Liver (tissue), 9 donors: ENCODE data around the gene ACSF2. TPM values are rescaled to one million over a fixed set of nuclear protein-coding genes. Genes with fewer than 3 reads are reported as not detected.

ENCODE experiments used
- DNase-seq: peaks from one replicate; pipeline ENCODE4 v3.0.0-alpha.2; 2017; ENCODE audit warnings: low spot score
- H3K27ac ChIP-seq, 2 donors: one replicate each; pipeline ENCODE4 v1.7.0; 2013; ENCODE audit warnings: inconsistent platforms in 2 of 2, low read length in 2 of 2, control low read depth in 1 of 2, low read depth in 1 of 2, mild to moderate bottlenecking in 1 of 2
- H3K27me3 ChIP-seq, 4 donors: one replicate each; pipeline versions ENCODE4 v1.6.1 to v1.7.0; 2013; ENCODE audit warnings: low read length in 3 of 4, inconsistent platforms in 1 of 4, mild to moderate bottlenecking in 1 of 4, moderate library complexity in 1 of 4; ENCODE audit not compliant: control insufficient read depth in 4 of 4, insufficient read depth in 4 of 4
- H3K36me3 ChIP-seq, 4 donors: one replicate each; pipeline versions ENCODE4 v1.6.1 to v1.7.0; 2013; ENCODE audit warnings: low read length in 3 of 4, mild to moderate bottlenecking in 3 of 4, low read depth in 1 of 4, moderate library complexity in 1 of 4; ENCODE audit not compliant: control insufficient read depth in 4 of 4, insufficient read depth in 3 of 4
- H3K4me1 ChIP-seq, 4 donors: one replicate each; pipeline versions ENCODE4 v1.6.1 to v1.7.0; 2013; ENCODE audit warnings: low read length in 3 of 4, mild to moderate bottlenecking in 3 of 4, moderate library complexity in 1 of 4; ENCODE audit not compliant: control insufficient read depth in 4 of 4, insufficient read depth in 4 of 4
- H3K4me3 ChIP-seq, 3 donors: one replicate each; pipeline versions ENCODE4 v1.6.1 to v1.7.0; 2013; ENCODE audit warnings: low read length in 3 of 3, control low read depth in 1 of 3, low read depth in 1 of 3, mild to moderate bottlenecking in 1 of 3
- H3K9ac ChIP-seq, 2 donors: one replicate each; pipeline ENCODE4 v1.7.0; 2013; ENCODE audit warnings: low read length in 2 of 2, mild to moderate bottlenecking in 2 of 2, moderate library complexity in 2 of 2, control low read depth in 1 of 2, low read depth in 1 of 2
- H3K9me3 ChIP-seq, 4 donors: one replicate each; pipeline versions ENCODE4 v1.6.1 to v1.7.0; 2013; ENCODE audit warnings: low read length in 3 of 4; ENCODE audit not compliant: control insufficient read depth in 4 of 4
- EGR1 ChIP-seq, 2 donors: IDR thresholded peaks; 2 replicates each; pipeline ENCODE4 v1.6.1; 2016 to 2018; ENCODE audit warnings: antibody characterized with exemption in 2 of 2, low read depth in 2 of 2
- FOXA1 ChIP-seq: IDR thresholded peaks from 2 replicates; pipeline ENCODE4 v1.6.1; 2016; ENCODE audit warnings: antibody characterized with exemption
- FOXA2 ChIP-seq: IDR thresholded peaks from 2 replicates; pipeline ENCODE4 v1.6.1; 2016; ENCODE audit warnings: antibody characterized with exemption
- GABPA ChIP-seq, 2 donors: IDR thresholded peaks in 1 of 2; conservative IDR thresholded peaks in 1 of 2; 2 replicates each; pipeline ENCODE4 v1.6.1; 2016; ENCODE audit warnings: antibody characterized with exemption in 2 of 2, mild to moderate bottlenecking in 1 of 2, moderate library complexity in 1 of 2
- HNF4A ChIP-seq, 2 donors: conservative IDR thresholded peaks; 2 replicates each; pipeline ENCODE4 v1.6.1; 2016; ENCODE audit warnings: antibody characterized with exemption in 2 of 2, mild to moderate bottlenecking in 2 of 2
- HNF4G ChIP-seq: IDR thresholded peaks from 2 replicates; pipeline ENCODE4 v1.6.1; 2016; ENCODE audit warnings: antibody characterized with exemption
- JUND ChIP-seq, 2 donors: IDR thresholded peaks; 2 replicates each; pipeline ENCODE4 v1.6.1; 2016; ENCODE audit warnings: antibody characterized with exemption in 2 of 2
- NR2F2 ChIP-seq: IDR thresholded peaks from 2 replicates; pipeline ENCODE4 v1.6.1; 2016; ENCODE audit warnings: antibody characterized with exemption
- RAD21 ChIP-seq, 2 donors: IDR thresholded peaks; 2 replicates each; pipeline ENCODE4 v1.6.1; 2016; ENCODE audit warnings: antibody characterized with exemption in 2 of 2, mild to moderate bottlenecking in 2 of 2
- REST ChIP-seq: IDR thresholded peaks from 2 replicates; pipeline ENCODE4 v1.6.1; 2016; ENCODE audit warnings: antibody characterized with exemption, mild to moderate bottlenecking
- RXRA ChIP-seq, 2 donors: IDR thresholded peaks; 2 replicates each; pipeline ENCODE4 v1.6.1; 2017 to 2018; ENCODE audit warnings: antibody characterized with exemption in 2 of 2, mild to moderate bottlenecking in 1 of 2
- SP1 ChIP-seq: IDR thresholded peaks from 2 replicates; pipeline ENCODE4 v1.6.1; 2018; ENCODE audit warnings: antibody characterized with exemption, mild to moderate bottlenecking
- TAF1 ChIP-seq: conservative IDR thresholded peaks from 2 replicates; pipeline ENCODE4 v1.6.1; 2016; ENCODE audit warnings: antibody characterized with exemption, mild to moderate bottlenecking
- YY1 ChIP-seq: IDR thresholded peaks from 2 replicates; pipeline ENCODE4 v1.6.1; 2016; ENCODE audit warnings: antibody characterized with exemption, mild to moderate bottlenecking
- ZBTB33 ChIP-seq: IDR thresholded peaks from 2 replicates; pipeline ENCODE4 v1.6.1; 2016; ENCODE audit warnings: antibody characterized with exemption
- WGBS: extraction: QIAGEN DNeasy Blood & Tissue Kit; methylation state at CpG from one replicate; pipeline ENCODE4 v1.1.7; 2013; 5-methylcytosine and 5-hydroxymethylcytosine counted together
- polyA plus RNA-seq, 2 donors: library from polyadenylated mRNA; stranded (reverse) in 1 of 2; unstranded in 1 of 2; fragments of 200-250 nt in 1 of 2; fragments of >200 nt in 1 of 2; fragmentation: Nextera tagmentation in 1 of 2; extraction: Ambion mirVana in 1 of 2; gene quantifications; one replicate each; pipeline versions ENCODE4 v1.2.1 to v1.2.3, GENCODE V29; 2013 to 2015
- total RNA-seq, 2 donors: library from RNA; depleted of rRNA; stranded (reverse); fragments of >200 nt; gene quantifications; one replicate each; pipeline ENCODE4 v1.2.3, GENCODE V29; 2014
- TF ChIP-seq, protein P1 (sequence below): fragments of 150-350 bp; IDR thresholded peaks from 2 replicates; pipeline ENCODE4 v1.5.1; 2017; ENCODE audit warnings: improper control_type of control experiment, low read depth, low read length; ENCODE audit not compliant: missing input control
- TF ChIP-seq, protein P2 (sequence below): IDR thresholded peaks from 2 replicates; pipeline ENCODE4 v1.6.1; 2016; ENCODE audit warnings: antibody characterized with exemption
- TF ChIP-seq, protein P3 (sequence below): IDR thresholded peaks from 2 replicates; pipeline ENCODE4 v1.6.1; 2016; ENCODE audit warnings: antibody characterized with exemption
- donor health status: healthy.
- donor health status: healthy.
- donor health status: healthy.
- donor health status: healthy.
- donor health status: healthy.

ACSF2 gene
- total and polyA plus RNA-seq, 4 donors: 18.9 to 34.3 (median 21.1) TPM

DNA sequence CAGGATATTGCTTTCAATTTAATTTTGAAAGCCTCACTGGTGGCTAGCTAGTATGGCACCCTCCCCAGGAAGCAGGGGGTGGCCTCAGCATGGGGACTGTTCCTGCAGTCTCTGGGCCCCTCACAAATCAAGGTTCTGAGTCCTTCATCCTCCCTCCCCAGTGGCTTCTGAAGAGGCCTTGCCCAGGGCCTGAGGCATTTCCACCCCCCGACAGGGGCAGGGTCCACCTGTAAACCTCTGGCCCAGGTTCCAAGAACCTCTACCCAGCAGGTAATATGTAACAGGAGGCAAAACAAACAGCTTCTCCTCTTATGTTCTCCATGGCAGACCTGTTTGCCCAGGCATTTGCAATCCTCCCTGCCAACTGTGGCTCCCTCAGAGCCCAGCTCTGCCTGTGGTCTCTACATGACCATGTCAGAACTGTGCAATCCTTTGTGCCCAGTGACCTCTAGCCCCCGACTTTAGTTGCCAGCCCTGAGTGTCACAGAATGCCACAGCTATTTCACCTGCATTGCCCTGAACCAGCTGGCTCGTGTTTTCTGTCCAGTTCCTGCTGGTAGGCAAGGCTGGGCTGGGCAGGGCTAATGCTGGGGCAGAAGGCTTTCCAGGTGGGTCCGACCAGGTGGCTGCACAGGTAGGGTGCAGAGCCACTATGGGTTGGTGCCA lies 14.3 kb downstream of the ACSF2 start:
- H3K4me1 ChIP-seq: peaks cover 6 to 36% (median 30%) of the 10 kb centered on the region in 4 donors
- peak; percentile 43 for DNase-seq
- no peaks in the 10 kb centered on the region for H3K27me3 ChIP-seq
- 28% methylated on average over 4 of the region's 4 CpGs for WGBS
- peak overlapping the region; percentile 87 to 88 for H3K27ac ChIP-seq
- TF ChIP-seq YY1 (peak; percentile 91), REST (peak; percentile 47), EGR1 (IDR thresholded peaks at IDR 0.05; ENCODE audit: low read depth in 2 of 2) (no peak), HNF4G (peak; percentile 80), ZBTB33 (peak; percentile 83), JUND (IDR thresholded peaks at IDR 0.05) (peak; percentile 59 to 77), FOXA1 (peak; percentile 61), HNF4A (conservative IDR thresholded peaks at IDR 0.05) (peak; percentile 96 to 97), RXRA (IDR thresholded peaks at IDR 0.05) (peak; percentile 96 to 98), TAF1 (peak; percentile 26), NR2F2 (peak; percentile 84), SP1 (peak; percentile 98), RAD21 (IDR thresholded peaks at IDR 0.05) (peak; percentile 54 to 68), FOXA2 (peak; percentile 64), GABPA (IDR thresholded peaks at IDR 0.05 in 1 of 2, conservative IDR thresholded peaks at IDR 0.05 in 1 of 2) (no peak)
- TF ChIP-seq, protein P1, sequence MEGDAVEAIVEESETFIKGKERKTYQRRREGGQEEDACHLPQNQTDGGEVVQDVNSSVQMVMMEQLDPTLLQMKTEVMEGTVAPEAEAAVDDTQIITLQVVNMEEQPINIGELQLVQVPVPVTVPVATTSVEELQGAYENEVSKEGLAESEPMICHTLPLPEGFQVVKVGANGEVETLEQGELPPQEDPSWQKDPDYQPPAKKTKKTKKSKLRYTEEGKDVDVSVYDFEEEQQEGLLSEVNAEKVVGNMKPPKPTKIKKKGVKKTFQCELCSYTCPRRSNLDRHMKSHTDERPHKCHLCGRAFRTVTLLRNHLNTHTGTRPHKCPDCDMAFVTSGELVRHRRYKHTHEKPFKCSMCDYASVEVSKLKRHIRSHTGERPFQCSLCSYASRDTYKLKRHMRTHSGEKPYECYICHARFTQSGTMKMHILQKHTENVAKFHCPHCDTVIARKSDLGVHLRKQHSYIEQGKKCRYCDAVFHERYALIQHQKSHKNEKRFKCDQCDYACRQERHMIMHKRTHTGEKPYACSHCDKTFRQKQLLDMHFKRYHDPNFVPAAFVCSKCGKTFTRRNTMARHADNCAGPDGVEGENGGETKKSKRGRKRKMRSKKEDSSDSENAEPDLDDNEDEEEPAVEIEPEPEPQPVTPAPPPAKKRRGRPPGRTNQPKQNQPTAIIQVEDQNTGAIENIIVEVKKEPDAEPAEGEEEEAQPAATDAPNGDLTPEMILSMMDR: no peak
- TF ChIP-seq, protein P2, sequence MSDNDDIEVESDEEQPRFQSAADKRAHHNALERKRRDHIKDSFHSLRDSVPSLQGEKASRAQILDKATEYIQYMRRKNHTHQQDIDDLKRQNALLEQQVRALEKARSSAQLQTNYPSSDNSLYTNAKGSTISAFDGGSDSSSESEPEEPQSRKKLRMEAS: peak; percentile 75
- TF ChIP-seq, protein P3, sequence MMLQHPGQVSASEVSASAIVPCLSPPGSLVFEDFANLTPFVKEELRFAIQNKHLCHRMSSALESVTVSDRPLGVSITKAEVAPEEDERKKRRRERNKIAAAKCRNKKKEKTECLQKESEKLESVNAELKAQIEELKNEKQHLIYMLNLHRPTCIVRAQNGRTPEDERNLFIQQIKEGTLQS: peak; percentile 75
- no peak overlapping the region for H3K4me3 ChIP-seq
- peaks cover 0 to 3% (median 0%) of the 10 kb centered on the region in 4 donors for H3K36me3 ChIP-seq
- no peaks in the 10 kb centered on the region for H3K9me3 ChIP-seq
- peak overlapping the region in 1 of 2 donors; percentile 29 for H3K9ac ChIP-seq
